Mesothelial cell of epicardium (in vitro differentiated cells): Measurements from ENCODE around the gene CEP95. TPM values are rescaled to one million over a fixed set of nuclear protein-coding genes. Genes with fewer than 3 reads are reported as not detected.
A peak's percentile ranks its signal among the peaks of the same experiment; 100 is the strongest.

Experiments
- DNase-seq, 2 experiments: peaks; one replicate each; pipeline ENCODE4 v3.0.0; 2021; ENCODE audit warnings: low spot score in 2 of 2; ENCODE audit not compliant: unreplicated experiment in 2 of 2
- H3K27ac Mint-ChIP-seq: 2 replicates; pipeline ENCODE4 v1.8.0; 2021; ENCODE audit warnings: mixed read lengths
- H3K27me3 Mint-ChIP-seq: 2 replicates; pipeline ENCODE4 v1.8.0; 2021; ENCODE audit warnings: low read depth, mixed read lengths
- H3K36me3 Mint-ChIP-seq: 2 replicates; pipeline ENCODE4 v1.8.0; 2021; ENCODE audit warnings: mixed read lengths
- H3K4me1 Mint-ChIP-seq: 2 replicates; pipeline ENCODE4 v1.8.0; 2021; ENCODE audit warnings: mixed read lengths
- H3K4me3 Mint-ChIP-seq: 2 replicates; pipeline ENCODE4 v1.8.0; 2021; ENCODE audit warnings: mild to moderate bottlenecking, moderate library complexity, mixed read lengths
- H3K9me3 Mint-ChIP-seq: 2 replicates; pipeline ENCODE4 v1.8.0; 2021; ENCODE audit warnings: mixed read lengths
- CTCF ChIP-seq: fragments of 200-600 bp; sonication (generic); IDR thresholded peaks from one replicate; pipeline ENCODE4 v1.5.0; 2021; ENCODE audit warnings: antibody characterized with exemption; ENCODE audit not compliant: unreplicated experiment
- total RNA-seq: library from RNA; stranded (reverse); gene quantifications from 3 replicates; pipeline ENCODE4 v1.2.1, GENCODE V29; 2021

Gene CEP95
- total RNA-seq, 1 donor from 2014 or later = 132 TPM

GRCh38 chr17:64536913-64537312, 30.1 kb downstream of the CEP95 start:
- H3K27ac Mint-ChIP-seq = no peak overlapping the region
- H3K36me3 Mint-ChIP-seq = peaks cover 37% of the 10 kb centered on the region
- no peaks in the 10 kb centered on the region for H3K27me3 Mint-ChIP-seq
- H3K4me1 Mint-ChIP-seq = no peaks in the 10 kb centered on the region
- DNase-seq = no peak
- no peak overlapping the region for H3K4me3 Mint-ChIP-seq
- TF ChIP-seq CTCF = no peak
- H3K9me3 Mint-ChIP-seq = no peaks in the 10 kb centered on the region

GRCh38 chr17:64537488-64537887, 30.7 kb downstream of the CEP95 start:
- no peaks in the 10 kb centered on the region for H3K4me1 Mint-ChIP-seq
- H3K9me3 Mint-ChIP-seq = no peaks in the 10 kb centered on the region
- no peaks in the 10 kb centered on the region for H3K27me3 Mint-ChIP-seq
- TF ChIP-seq CTCF = no peak
- peaks cover 35% of the 10 kb centered on the region for H3K36me3 Mint-ChIP-seq
- no peak overlapping the region for H3K4me3 Mint-ChIP-seq
- H3K27ac Mint-ChIP-seq = no peak overlapping the region
- DNase-seq = no peak

- Mint-ChIP-seq H3K36me3 (peaks cover 26% of the 10 kb centered on the region), H3K4me3 (no peak overlapping the region), H3K27me3 (no peaks in the 10 kb centered on the region), H3K4me1 (no peaks in the 10 kb centered on the region), H3K9me3 (no peaks in the 10 kb centered on the region), H3K27ac (peak overlapping the region; percentile 44)
- no peak for DNase-seq
- no peak for TF ChIP-seq CTCF
Observed at GRCh38 chr17:64538508-64539130, 31.8 kb downstream of the CEP95 start.

- no peak for DNase-seq
- H3K36me3 Mint-ChIP-seq = peaks cover 22% of the 10 kb centered on the region
- H3K27me3 Mint-ChIP-seq = no peaks in the 10 kb centered on the region
- no peak overlapping the region for H3K27ac Mint-ChIP-seq
- no peak for TF ChIP-seq CTCF
- no peaks in the 10 kb centered on the region for H3K9me3 Mint-ChIP-seq
- no peaks in the 10 kb centered on the region for H3K4me1 Mint-ChIP-seq
- no peak overlapping the region for H3K4me3 Mint-ChIP-seq
Observed at GRCh38 chr17:64540118-64540776, 33.5 kb downstream of the CEP95 start.

GRCh38 chr17:64544742-64545141, 38.0 kb downstream of the CEP95 start:
- Mint-ChIP-seq H3K4me1 (no peaks in the 10 kb centered on the region), H3K4me3 (no peak overlapping the region), H3K36me3 (peaks cover 26% of the 10 kb centered on the region), H3K9me3 (no peaks in the 10 kb centered on the region), H3K27ac (no peak overlapping the region), H3K27me3 (no peaks in the 10 kb centered on the region)
- TF ChIP-seq CTCF = no peak
- no peak for DNase-seq
